Mucosa of gallbladder (tissue), 1 donor: ENCODE measurements around the gene AP2M1. TPM values are rescaled to one million over a fixed set of nuclear protein-coding genes. Genes with fewer than 3 reads are reported as not detected.

Experiments used
- DNase-seq: peaks from one replicate; pipeline ENCODE4 v3.0.0-alpha.2; 2020; ENCODE audit warnings: low spot score
- total RNA-seq: library from RNA; stranded (reverse); gene quantifications from one replicate; pipeline ENCODE4 v1.2.1, GENCODE V29; 2021
- donor health status: DM: no; HTN: no; CAD: no.

Gene AP2M1
- total RNA-seq, 1 donor from 2014 or later: 322 TPM

GRCh38 chr3:184180165-184180564, 5.5 kb downstream of the AP2M1 start:
- DNase-seq: no peak

- DNase-seq: no peak
These were observed 6.9 kb downstream of the AP2M1 start for GRCh38 chr3:184181596-184181995.

GRCh38 chr3:184183679-184184078, 9.0 kb downstream of the AP2M1 start:
- no peak for DNase-seq

DNA sequence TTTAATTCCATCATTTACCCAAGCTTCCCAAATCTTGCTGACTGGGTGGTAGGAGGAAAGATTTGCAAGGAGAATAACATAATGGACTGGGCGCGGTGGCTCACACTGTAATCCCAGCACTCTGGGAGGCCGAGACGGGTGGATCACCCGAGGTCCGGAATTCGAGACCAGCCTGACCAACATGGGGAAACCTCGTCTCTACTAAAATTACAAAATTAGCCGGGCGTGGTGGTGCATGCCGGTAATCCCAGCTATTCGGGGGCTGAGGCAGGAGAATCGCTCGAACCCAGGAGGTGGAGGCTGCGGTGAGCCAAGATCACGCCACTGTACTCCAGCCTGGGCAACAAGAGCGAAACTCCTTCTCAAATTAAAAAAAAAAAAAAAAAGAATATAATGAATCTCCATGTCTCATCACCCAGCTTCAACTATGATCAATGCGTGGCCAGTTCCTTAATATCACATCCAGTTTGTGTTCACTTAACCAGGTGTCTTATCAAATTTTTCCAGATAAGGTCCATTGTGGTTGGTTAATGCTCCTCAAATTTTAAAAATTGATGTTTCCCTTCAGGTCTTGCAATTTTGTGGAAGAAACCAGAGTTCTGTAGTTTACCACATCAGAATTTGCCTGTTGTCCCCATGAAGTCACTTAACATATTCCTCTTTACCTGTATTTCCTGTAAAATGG, 10.0 kb downstream of the AP2M1 start:
- DNase-seq: no peak

DNA sequence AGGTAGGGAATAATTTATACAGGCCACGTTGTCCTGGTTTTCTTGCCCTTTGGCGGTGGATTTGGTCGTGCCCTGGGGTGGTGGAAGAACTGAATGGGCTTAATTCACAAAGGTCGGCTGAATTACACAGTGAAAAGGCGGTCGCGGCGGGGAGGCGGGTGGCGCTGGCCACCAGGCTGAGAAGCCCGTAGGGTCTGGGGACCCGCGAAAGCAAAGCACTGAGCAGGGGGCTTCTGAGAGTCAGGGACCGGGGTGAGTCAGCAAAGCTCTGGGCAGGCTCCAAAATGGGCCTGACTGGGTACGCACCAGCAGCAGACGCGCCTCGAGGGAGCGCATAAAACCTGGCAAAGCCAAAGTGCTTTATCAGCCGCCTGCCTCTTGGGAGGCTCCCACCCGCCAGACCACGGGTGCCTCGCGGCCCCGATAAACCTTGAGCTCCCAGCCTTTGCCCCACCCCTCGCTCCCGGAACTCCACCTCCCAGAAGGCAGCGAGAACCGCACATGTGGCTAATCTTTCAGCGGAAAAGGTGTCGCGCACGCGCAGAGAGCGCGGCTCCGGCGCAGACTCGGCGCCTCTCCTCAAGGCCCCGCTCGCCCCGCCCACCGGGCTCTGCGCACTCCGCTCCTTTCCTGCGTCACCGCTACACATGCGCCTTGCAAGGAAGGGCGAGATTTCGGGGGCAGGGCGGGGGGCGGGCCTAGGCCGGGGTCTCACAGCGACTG, 11.0 kb downstream of the AP2M1 start:
- DNase-seq: peak; percentile 99

GRCh38 chr3:184186184-184186901, 11.7 kb downstream of the AP2M1 start, which contains the start of gene ABCF3:
ABCF3 (plus strand) TSS chr3:184186199; CDS start chr3:184186208, 9 bp downstream.
- DNase-seq: peak; percentile 34

GRCh38 chr3:184186902-184187207, 12.2 kb downstream of the AP2M1 start:
- no peak for DNase-seq

DNA sequence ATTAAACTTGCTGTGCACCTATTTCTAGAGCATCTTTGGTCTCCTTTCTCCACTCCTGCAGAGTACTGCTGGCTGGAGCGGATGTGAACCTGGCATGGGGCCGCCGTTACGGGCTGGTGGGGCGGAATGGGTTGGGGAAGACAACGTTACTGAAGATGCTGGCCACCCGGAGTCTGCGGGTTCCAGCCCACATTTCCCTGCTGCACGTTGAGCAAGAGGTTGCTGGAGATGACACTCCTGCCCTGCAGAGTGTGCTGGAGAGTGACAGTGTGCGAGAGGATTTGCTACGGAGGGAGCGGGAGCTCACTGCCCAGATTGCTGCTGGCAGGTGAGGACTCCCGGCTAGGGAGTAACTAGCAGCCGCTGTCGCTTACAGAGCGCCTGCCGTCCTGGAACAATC, 13.4 kb downstream of the AP2M1 start:
- no peak for DNase-seq

DNA sequence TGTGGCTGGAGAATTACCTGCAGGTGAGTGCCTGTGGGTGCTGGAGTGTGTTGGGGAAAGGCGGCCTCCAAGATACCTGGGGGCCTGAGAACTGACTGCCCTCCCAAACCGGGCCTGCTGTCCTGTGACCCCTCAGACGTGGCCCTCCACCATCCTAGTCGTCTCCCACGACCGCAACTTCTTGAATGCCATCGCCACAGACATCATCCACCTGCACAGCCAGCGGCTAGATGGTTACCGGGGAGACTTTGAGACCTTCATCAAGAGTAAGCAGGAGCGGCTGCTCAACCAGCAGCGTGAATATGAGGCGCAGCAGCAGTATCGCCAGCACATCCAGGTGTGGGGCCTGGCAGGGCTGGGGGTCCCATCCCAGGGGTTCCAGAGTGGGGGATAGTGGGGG, 14.8 kb downstream of the AP2M1 start:
- no peak for DNase-seq

- DNase-seq: no peak
These were observed 18.2 kb downstream of the AP2M1 start for GRCh38 chr3:184192889-184193288.

GRCh38 chr3:184193991-184194539, 19.4 kb downstream of the AP2M1 start:
- DNase-seq: no peak

DNA sequence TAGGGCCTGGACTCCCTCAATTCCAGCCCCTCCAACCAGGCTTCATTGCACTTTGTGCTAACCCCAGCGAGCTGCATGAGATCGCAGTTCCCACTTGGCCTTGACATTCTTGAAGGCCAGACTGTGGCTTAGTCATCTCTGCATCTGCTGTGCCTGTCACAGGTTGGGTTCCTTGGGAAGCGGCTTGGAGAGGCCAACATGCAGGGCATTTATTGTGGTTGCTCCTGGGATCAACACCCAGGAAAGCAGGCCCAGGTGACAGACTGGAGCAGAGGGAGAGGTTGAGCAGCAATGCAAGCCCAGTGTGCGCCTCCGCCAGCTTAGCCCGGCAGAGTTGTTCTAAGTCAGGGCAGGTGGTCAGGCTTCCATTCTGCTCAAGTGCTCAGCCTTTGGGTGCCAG, 21.9 kb downstream of the AP2M1 start:
- no peak for DNase-seq

DNA sequence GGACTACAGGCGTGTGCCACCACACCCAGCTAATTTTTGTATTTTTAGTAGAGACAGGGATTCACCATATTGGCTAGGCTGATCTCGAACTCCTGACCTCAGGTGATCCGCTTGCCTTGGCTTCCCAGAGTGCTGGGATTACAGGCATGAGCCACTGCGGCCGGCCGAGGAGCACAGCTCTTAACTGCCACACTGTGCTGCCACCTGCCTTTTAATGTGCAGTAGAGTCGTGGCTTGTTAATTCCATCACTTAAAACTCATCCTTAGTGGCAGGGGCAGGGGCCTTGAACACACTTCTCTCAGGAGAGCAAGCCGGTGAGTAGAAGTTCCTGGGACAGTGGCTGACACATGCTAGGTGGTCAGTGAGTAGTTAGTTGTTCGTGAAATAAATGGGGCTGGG, 23.9 kb downstream of the AP2M1 start:
- DNase-seq: no peak

DNA sequence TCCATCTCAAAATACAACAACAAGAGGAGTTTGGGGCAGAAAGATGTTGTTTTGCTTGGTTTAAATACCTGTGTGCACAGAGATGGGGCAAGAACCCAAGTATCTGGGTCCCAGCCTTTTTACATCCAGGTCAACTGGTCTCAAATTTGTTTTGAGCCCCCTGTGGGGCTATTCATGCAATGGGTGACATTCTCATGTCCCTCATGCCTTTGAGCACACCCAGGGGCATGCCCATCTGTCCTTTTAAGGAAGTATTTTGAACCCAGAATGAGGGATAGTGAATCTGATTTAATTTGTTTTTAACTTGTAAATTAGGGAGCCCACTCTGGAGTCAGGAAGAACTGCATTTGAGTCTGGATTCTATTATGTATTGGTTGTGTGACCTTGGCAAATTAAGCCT, 26.2 kb downstream of the AP2M1 start:
- no peak for DNase-seq

DNA sequence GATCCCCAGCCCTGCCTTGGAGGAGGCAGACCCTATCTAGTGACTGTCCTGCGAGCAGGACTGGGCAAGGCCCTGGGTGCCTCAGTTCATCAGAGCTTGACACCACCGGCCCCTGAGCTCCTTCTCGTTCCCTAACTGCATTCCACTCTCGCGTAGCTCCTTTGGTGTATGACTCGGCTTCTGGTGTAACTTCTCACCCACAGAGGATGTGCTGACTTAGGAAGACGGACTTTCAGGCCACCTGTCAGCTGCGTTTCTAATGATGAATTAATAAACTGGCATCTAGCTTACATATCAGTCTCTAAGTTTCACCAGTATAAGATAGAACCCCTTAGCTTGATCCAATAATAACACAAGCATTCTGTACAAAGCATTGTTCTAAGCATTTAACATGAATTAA, 28.9 kb downstream of the AP2M1 start:
- no peak for DNase-seq

- DNase-seq: no peak
These were observed 34.7 kb downstream of the AP2M1 start for GRCh38 chr3:184209146-184209923.

DNA sequence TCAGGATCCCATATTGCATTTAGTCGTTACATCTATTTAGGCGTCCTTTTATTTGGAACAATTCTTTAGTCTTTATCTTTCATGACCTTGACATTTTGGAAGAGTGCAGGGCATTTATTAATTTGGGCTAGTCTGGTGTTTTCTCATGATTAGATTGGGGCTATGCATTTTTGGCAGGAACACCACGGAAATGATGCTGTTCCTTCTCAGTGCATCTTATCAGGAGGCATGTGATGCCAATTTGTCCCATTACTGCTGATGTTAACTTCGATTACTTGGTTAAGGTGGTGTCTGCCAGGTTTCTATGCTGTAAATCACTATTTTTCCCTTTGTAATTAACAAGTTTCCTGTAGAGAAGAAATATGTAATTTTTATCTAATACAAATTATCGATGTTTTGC, 36.6 kb downstream of the AP2M1 start:
- DNase-seq: no peak

- DNase-seq: no peak
These were observed 37.1 kb downstream of the AP2M1 start for GRCh38 chr3:184211718-184212117.

GRCh38 chr3:184218814-184219213, 44.2 kb downstream of the AP2M1 start:
- DNase-seq: no peak

DNA sequence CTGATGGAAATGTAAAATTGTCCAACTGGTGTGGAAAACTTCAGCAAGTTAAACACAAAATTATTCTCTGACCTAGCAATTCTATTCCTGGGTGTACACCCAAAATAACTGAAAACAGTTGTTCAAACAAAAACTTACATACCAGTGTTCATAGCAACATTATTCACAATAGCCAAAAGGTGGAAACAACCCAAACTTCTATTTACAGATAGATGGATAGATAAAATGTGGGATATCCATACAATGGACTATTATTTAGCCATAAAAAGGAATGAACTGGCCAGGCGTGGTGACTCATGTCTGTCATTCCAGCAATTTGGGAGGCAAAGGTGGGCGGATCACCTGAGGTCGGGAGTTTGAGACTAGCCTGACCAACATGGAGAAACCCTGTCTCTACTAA, 47.9 kb downstream of the AP2M1 start:
- DNase-seq: no peak

- DNase-seq: no peak
These were observed 49.3 kb downstream of the AP2M1 start for GRCh38 chr3:184223946-184224345.

DNA sequence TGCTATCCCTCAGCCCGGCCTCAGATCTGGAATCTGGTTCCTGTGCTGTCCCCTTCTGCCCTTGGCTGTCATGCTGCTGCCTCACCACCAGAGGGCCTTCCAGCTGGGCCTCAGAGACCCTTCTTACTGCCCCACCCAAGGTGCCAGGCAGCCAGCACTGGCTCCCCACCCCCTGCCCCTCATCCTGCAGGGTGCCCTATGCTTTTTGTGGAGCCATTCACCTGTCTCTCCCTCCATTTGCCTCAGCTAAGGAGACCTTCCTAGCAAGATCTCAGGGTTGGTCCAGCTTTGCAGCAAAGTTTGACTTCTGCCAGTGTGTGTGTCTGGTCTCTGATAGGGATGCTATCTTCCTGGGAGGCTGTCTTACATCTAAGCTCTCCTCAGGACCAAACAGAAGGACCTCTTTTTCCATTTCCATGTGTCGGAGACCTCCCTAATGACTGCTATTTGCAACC, 52.9 kb downstream of the AP2M1 start:
- DNase-seq: no peak
